Tibial nerve (tissue), 4 donors: ENCODE data around the gene VGLL2. TPM values are rescaled to one million over a fixed set of nuclear protein-coding genes. Genes with fewer than 3 reads are reported as not detected.

Experiments
- DNase-seq, 2 donors: peaks; one replicate each; pipeline ENCODE4 v3.0.0-alpha.2; 2019; ENCODE audit warnings: low spot score in 2 of 2
- H3K27ac ChIP-seq, 4 donors: fragments of 200-600 bp; sonication (generic) in 3 of 4; one replicate each; pipeline ENCODE4 v1.5.1; 2017 to 2019; ENCODE audit warnings: mild to moderate bottlenecking in 1 of 4
- H3K27me3 ChIP-seq, 2 donors: fragments of 200-600 bp; sonication (generic) in 1 of 2; one replicate each; pipeline versions ENCODE4 v1.5.1 to v1.6.0; 2017 to 2019
- H3K36me3 ChIP-seq, 3 donors: fragments of 200-600 bp; sonication (generic); one replicate each; pipeline ENCODE4 v1.5.1; 2018 to 2019
- H3K4me1 ChIP-seq, 4 donors: fragments of 200-600 bp; sonication (generic) in 3 of 4; one replicate each; pipeline ENCODE4 v1.5.1; 2017 to 2019
- H3K4me3 ChIP-seq, 4 donors: fragments of 200-600 bp; sonication (generic) in 3 of 4; one replicate each; pipeline ENCODE4 v1.5.1; 2017 to 2019; ENCODE audit warnings: mild to moderate bottlenecking in 1 of 4, moderate library complexity in 1 of 4
- H3K9me3 ChIP-seq, 4 donors: fragments of 200-600 bp; sonication (generic) in 3 of 4; one replicate each; pipeline ENCODE4 v1.5.1; 2017 to 2019
- CTCF ChIP-seq, 5 experiments: fragments of 200-600 bp in 3 of 5; fragments of 450-650 bp in 2 of 5; sonication (generic) in 3 of 5; IDR thresholded peaks; one replicate each; pipeline ENCODE4 v1.5.1; 2016 to 2019; ENCODE audit warnings: antibody characterized with exemption in 5 of 5, mild to moderate bottlenecking in 3 of 5, moderate library complexity in 2 of 5
- EP300 ChIP-seq, 2 donors: sonication (generic); formaldehyde crosslinking; IDR thresholded peaks; one replicate each; pipeline ENCODE4 v1.6.1; 2017; ENCODE audit warnings: antibody characterized with exemption in 2 of 2, mild to moderate bottlenecking in 1 of 2
- POLR2A ChIP-seq, 2 donors: fragments of 450-650 bp; IDR thresholded peaks; one replicate each; pipeline ENCODE4 v1.6.1; 2017; ENCODE audit warnings: antibody characterized with exemption in 2 of 2, mild to moderate bottlenecking in 2 of 2, moderate library complexity in 2 of 2
- WGBS, 2 donors: methylation state at CpG; one replicate each; pipeline ENCODE4 v1.1.5; 2018; 5-methylcytosine and 5-hydroxymethylcytosine counted together
- total RNA-seq, 4 donors: library from RNA; depleted of rRNA; stranded (reverse); fragments of >200 nt; gene quantifications; one replicate each; pipeline ENCODE4 v1.1.0, GENCODE V29; 2016

VGLL2 gene
- total RNA-seq, 4 donors from 2014 or later, result not detected

DNA sequence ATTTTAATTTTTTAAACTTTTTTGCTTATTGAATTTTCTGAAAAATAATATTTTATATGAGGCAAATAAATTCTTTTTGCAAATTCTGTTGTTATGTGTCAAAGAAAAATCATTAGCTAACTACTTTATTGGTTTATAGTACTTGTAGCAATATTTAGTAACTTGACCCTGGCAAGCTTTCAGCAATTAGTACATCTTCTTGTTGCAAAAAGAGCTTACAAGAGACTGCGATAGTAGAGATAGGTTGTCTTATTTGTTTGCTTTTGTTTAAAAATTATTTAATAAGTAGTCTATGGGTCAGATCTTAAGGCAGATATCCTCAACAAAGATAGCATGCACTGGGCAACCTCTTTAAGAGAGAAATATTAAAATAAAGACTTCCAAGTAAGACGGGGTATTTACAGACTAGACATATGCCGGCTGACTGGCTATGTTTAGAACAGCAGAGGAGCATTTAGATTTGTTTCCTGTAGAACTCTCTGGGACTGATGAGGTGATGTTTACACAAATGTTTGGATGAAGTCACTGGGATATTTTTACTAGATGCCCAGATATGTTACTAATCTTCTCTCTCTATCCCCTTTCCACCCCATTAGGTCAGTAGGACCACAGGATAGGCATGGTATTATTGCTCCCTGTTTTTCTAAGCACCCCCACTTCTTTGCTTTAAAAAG, 25.0 kb downstream of the VGLL2 start:
- Histone ChIP-seq H3K36me3 (no peaks in the 10 kb centered on the region), H3K4me1 (no peaks in the 10 kb centered on the region), H3K27ac (no peak overlapping the region), H3K27me3 (no peaks in the 10 kb centered on the region), H3K9me3 (no peaks in the 10 kb centered on the region), H3K4me3 (no peak overlapping the region)
- TF ChIP-seq CTCF (IDR thresholded peaks at IDR 0.05) (no peak), POLR2A (IDR thresholded peaks at IDR 0.05) (no peak), EP300 (IDR thresholded peaks at IDR 0.05) (no peak)
- DNase-seq, result no peak
- whole genome bisulfite sequencing, 2 donors, result 52 to 55% methylated on average over 3 of the region's 3 CpGs

DNA sequence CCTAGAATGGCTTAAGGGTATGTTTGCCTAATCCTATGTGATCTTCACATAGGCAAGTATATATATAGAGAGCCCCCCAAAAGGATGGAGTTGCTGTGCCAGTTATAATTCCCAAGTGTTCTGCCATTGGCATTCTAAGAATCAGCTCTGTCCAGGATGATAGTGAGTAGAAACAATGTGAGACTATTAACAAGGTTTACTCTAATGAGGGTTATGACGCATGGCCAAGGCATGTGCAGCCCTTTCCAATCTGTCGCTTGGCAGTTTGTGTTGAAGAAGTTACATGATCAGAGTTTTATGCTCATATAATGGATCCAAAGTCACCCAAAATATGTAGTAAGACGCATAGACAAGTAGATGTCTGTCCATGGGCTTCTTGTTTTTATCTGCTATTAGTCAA, 33.6 kb downstream of the VGLL2 start:
- WGBS, 2 donors, result 93% methylated on average over 3 of the region's 3 CpGs
- no peaks in the 10 kb centered on the region for H3K9me3 ChIP-seq
- H3K27ac ChIP-seq, result no peak overlapping the region
- H3K4me1 ChIP-seq, result no peaks in the 10 kb centered on the region
- no peaks in the 10 kb centered on the region for H3K27me3 ChIP-seq
- H3K4me3 ChIP-seq, result no peak overlapping the region
- no peak for DNase-seq
- H3K36me3 ChIP-seq, result no peaks in the 10 kb centered on the region
- TF ChIP-seq EP300 (IDR thresholded peaks at IDR 0.05) (no peak), POLR2A (IDR thresholded peaks at IDR 0.05) (no peak), CTCF (IDR thresholded peaks at IDR 0.05) (no peak)

GRCh38 chr6:117303323-117303722, 38.0 kb downstream of the VGLL2 start:
- TF ChIP-seq POLR2A (IDR thresholded peaks at IDR 0.05) (no peak), CTCF (IDR thresholded peaks at IDR 0.05) (no peak), EP300 (IDR thresholded peaks at IDR 0.05) (no peak)
- no peak overlapping the region for H3K4me3 ChIP-seq
- no peak for DNase-seq

DNA sequence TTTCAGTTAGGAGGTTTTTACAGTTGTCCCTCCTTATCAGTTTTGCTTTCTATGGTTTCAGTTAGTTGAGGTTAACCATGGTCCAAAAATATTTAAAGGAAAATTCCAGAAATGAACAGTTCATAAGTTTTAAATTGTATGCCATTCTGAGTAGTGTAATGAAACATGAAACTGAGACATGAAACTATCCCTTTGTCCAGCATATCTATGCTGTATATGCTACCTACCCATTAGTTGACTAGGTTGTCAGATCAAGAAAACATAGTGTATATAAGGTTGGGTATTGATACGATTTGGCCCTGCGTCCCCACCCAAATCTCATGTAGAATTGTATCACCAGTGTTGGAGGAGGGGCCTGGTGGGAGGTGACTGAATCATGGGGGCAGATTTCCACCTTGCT, 39.1 kb downstream of the VGLL2 start:
- 83 to 84% methylated on average over 2 of the region's 2 CpGs for WGBS, 2 donors
- TF ChIP-seq EP300 (IDR thresholded peaks at IDR 0.05), result no peak
- TF ChIP-seq POLR2A (IDR thresholded peaks at IDR 0.05), result no peak
- no peak for TF ChIP-seq CTCF (IDR thresholded peaks at IDR 0.05)
- H3K27ac ChIP-seq, result no peak overlapping the region

More at GRCh38 chr6:117303323-117303722, 38.0 kb downstream of the VGLL2 start:
- H3K27me3 ChIP-seq, result no peaks in the 10 kb centered on the region
- H3K4me1 ChIP-seq, result no peaks in the 10 kb centered on the region
- no peak overlapping the region for H3K27ac ChIP-seq
- no peaks in the 10 kb centered on the region for H3K9me3 ChIP-seq
- WGBS, 2 donors, result 72 to 74% methylated on average over 2 to 3 of the region's 3 CpGs
- H3K36me3 ChIP-seq, result no peaks in the 10 kb centered on the region

DNA sequence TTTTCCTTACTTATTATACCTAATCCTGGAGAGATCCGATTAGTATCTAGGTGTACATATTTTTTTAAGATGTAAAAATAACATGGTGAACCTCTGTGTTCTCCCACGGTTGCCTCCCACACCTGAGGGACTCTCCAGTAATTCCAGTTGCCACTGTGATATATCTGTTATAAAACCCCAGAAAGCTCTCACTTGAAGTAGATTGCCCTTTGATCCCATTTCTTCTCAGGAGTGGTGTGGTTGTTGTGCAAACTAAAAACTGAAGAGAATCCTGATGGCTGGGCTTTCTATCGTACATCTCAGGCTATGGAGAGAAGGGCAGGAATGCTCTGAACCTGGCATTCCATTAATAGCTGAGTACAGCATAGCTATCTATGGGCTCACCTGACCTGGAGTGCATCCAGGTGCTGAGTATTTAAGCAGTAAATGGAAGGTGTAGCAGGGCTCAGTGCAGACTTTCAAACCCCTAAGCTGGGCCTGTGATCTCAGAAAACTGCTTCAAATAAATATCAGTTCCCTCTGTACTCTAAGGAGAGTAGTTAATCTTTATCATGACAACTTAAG, 41.0 kb downstream of the VGLL2 start:
- TF ChIP-seq POLR2A (IDR thresholded peaks at IDR 0.05) (no peak), EP300 (IDR thresholded peaks at IDR 0.05) (no peak), CTCF (IDR thresholded peaks at IDR 0.05) (no peak)
- Histone ChIP-seq H3K27ac (no peak overlapping the region), H3K4me3 (no peak overlapping the region), H3K27me3 (no peaks in the 10 kb centered on the region), H3K4me1 (no peaks in the 10 kb centered on the region), H3K9me3 (no peaks in the 10 kb centered on the region), H3K36me3 (no peaks in the 10 kb centered on the region)
- 64 to 74% methylated on average over 3 of the region's 3 CpGs for WGBS, 2 donors
- no peak for DNase-seq

More for the DNA sequence above, 39.1 kb downstream of the VGLL2 start:
- Histone ChIP-seq H3K27me3 (no peaks in the 10 kb centered on the region), H3K4me1 (no peaks in the 10 kb centered on the region), H3K4me3 (no peak overlapping the region), H3K36me3 (no peaks in the 10 kb centered on the region), H3K9me3 (no peaks in the 10 kb centered on the region)
- no peak for DNase-seq
